ENCODE results near the gene ZFP36L1.

GRCh38 chr14:68823434-68824206, 30.8 kb upstream of the ZFP36L1 start:
- TF ChIP-seq POLR2AphosphoS5 (IDR thresholded peaks at IDR 0.05) (no peak), CTCF (IDR thresholded peaks at IDR 0.05; ENCODE audit: poor library complexity, severe bottlenecking) (no peak), REST (IDR thresholded peaks at IDR 0.05; ENCODE audit: borderline replicate concordance) (no peak), EZH2 (IDR thresholded peaks at IDR 0.05; ENCODE audit: borderline replicate concordance, insufficient read depth, low read length, poor library complexity, severe bottlenecking) (no peak), EP300 (conservative IDR thresholded peaks at IDR 0.05; ENCODE audit: poor library complexity, severe bottlenecking) (no peak), SMC3 (conservative IDR thresholded peaks at IDR 0.05; ENCODE audit: poor library complexity) (no peak), MXI1 (conservative IDR thresholded peaks at IDR 0.05; ENCODE audit: poor library complexity, severe bottlenecking) (no peak), RAD21 (conservative IDR thresholded peaks at IDR 0.05) (no peak)

Data from neural cell (in vitro differentiated cells).